GM19025 (cell line): ENCODE results near the gene DDIAS.
A peak's percentile ranks its signal among the peaks of the same experiment; 100 is the strongest.
"Not testable (repeated sequence)": the region's sequence is repeated elsewhere in the genome, so short reads cannot be mapped to it uniquely, and the experiment has no call there.

Source experiments
- ATAC-seq: cut with Tn5 transposase; IDR thresholded peaks from one replicate; pipeline ENCODE4 v1.9.1; 2021; ENCODE audit warnings: mild to moderate bottlenecking, low read depth, moderate library complexity; ENCODE audit not compliant: unreplicated experiment

The DDIAS gene

DNA sequence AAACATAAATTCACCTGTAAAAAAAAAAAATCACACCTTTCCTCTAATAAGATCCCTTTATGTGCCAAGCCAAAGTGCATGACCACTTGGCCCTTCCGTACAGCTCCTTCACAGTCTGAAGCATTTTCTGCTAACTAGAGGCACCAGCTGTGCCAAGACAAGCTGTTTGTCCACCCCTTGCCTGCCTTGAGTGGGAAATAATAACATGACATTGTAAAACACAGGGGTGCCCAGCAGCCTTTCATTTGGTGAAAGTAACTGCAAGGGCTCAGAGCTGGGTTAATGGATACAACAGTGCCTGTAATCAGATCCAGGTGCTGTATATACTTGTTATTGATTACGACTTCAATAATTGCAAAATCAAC lies 59.2 kb downstream of the DDIAS start:
- peak; percentile 23 for ATAC-seq

- not testable (repeated sequence) for ATAC-seq
Observed at GRCh38 chr11:82962021-82962420, 60.5 kb downstream of the DDIAS start.

DNA sequence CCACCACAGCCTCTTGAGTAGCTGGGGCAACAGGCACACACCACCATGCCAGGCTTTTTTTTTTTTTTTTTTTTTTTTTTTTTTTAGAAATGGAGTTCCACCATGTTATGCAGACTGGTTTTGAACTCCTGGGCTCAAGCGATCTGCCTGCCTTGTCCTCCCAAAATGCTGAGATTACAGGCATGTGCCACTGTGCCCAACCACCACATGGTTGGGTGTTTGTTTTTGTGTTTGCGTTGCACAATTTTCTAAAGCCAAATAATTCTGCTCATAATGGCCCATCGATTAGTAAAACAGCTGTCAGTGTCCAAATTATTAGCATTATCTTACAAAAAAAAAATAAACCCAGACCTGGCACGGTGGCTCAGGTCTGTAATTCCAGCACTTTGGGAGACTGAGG lies 65.8 kb downstream of the DDIAS start:
- ATAC-seq = no peak

- peak; percentile 96 for ATAC-seq
Observed at GRCh38 chr11:82969811-82970210, 68.3 kb downstream of the DDIAS start.

- ATAC-seq = not testable (repeated sequence)
Observed at GRCh38 chr11:82970507-82971083, 69.1 kb downstream of the DDIAS start.

- ATAC-seq = not testable (repeated sequence)
Observed at GRCh38 chr11:82971519-82971946, 70.0 kb downstream of the DDIAS start.

- no peak for ATAC-seq
Observed at GRCh38 chr11:82972103-82972502, 70.6 kb downstream of the DDIAS start.

GRCh38 chr11:82974135-82974534 lies 72.6 kb downstream of the DDIAS start:
- ATAC-seq = no peak

DNA sequence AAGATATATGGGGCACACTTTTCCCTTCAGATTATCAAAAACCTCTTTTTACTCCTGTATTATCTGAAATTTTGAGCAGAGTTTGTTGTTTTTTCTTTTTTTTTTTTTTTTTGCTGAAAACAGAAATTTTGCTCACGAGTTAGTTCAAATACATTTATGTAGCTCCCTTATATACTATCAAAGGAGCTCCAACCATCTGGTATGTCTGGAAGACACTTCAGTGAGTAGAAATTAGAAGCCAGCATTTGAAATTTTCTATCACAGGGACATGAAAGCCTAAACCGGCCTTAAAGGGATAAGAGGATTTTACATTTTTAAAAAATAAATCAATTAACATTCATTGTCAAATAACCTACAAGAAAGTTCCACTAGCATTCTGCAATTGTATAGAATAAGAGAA lies 73.3 kb downstream of the DDIAS start:
- ATAC-seq = no peak

DNA sequence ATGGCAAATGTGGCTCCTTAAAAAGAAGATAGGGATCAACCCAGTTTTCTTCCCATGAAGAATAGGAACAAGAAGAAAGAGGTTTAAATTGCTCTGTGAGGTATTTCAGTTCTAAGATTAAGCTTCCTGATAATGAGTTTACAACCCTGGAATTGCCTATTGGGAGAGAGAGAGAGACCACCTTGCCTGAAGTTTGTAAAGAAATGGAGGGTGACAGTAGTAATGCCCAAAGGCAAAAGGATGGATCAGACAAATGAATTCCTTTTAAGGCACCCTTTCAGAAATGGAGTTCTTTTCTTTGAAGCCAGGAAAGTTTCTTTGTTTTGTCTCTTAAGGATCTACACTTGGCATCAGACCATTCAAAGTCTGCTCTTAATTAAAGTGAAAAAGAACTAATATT lies 74.3 kb downstream of the DDIAS start:
- ATAC-seq = no peak

- ATAC-seq = no peak
Observed at GRCh38 chr11:82976786-82977185, 75.2 kb downstream of the DDIAS start.

DNA sequence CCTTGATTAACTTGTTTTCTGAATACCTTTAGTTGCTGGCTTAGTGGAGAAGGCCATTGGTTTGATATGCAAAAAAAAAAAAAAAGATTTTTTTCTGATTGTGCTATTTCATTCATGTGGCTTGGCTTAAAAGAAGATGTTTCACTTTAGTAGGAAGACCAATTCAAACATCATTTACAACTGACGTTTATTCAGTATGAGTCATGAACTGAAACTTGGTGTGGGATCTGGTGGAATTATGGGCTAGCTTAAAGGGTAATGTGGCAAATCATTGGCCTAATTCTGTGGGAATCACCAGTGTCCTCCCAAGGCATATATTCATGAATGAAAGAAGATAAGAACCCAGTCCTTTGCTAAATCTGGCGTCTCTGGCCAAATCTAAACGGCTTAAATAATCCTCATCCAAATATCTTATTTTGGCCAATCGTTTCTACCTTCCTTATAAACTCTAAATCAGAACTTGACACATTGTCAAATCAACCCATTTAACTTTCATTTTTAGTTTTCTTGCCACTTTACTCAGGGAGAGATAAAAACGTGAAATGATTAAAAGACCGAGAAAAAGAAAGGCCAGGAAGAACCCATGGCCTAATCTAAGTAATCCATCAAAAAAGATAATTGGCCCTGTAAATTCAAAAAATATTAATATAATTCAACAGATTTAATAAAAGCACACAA lies 77.0 kb downstream of the DDIAS start:
- ATAC-seq = no peak

- ATAC-seq = no peak
Observed at GRCh38 chr11:82979824-82980223, 78.3 kb downstream of the DDIAS start.

GRCh38 chr11:82980292-82980691 lies 78.8 kb downstream of the DDIAS start:
- no peak for ATAC-seq

- no peak for ATAC-seq
Observed at GRCh38 chr11:82980947-82981346, 79.4 kb downstream of the DDIAS start.

GRCh38 chr11:82981852-82982251 lies 80.3 kb downstream of the DDIAS start:
- no peak for ATAC-seq
